Gastroesophageal sphincter (tissue), 4 donors: ENCODE measurements around the gene NR0B2. TPM values are rescaled to one million over a fixed set of nuclear protein-coding genes. Genes with fewer than 3 reads are reported as not detected.

Experiments used
- ATAC-seq: fragments of 150-250 bp; one replicate; pipeline ENCODE4 v1.9.1; 2016; ENCODE audit warnings: mild to moderate bottlenecking, moderate library complexity
- H3K27ac ChIP-seq, 4 donors: fragments of 200-600 bp; sonication (generic) in 3 of 4; 1 replicate in 3 of 4; 2 replicates in 1 of 4; pipeline ENCODE4 v1.5.1; 2016 to 2019
- H3K27me3 ChIP-seq: fragments of 200-600 bp; sonication (generic); one replicate; pipeline ENCODE4 v1.5.1; 2019
- H3K36me3 ChIP-seq, 2 donors: fragments of 200-600 bp; sonication (generic); one replicate each; pipeline ENCODE4 v1.5.1; 2019; ENCODE audit warnings: control low read depth in 1 of 2
- H3K4me1 ChIP-seq, 3 donors: fragments of 200-600 bp; sonication (generic); 1 replicate in 2 of 3; 2 replicates in 1 of 3; pipeline ENCODE4 v1.5.1; 2016 to 2019; ENCODE audit warnings: control low read depth in 2 of 3
- H3K4me3 ChIP-seq, 2 donors: fragments of 200-600 bp; sonication (generic); one replicate each; pipeline ENCODE4 v1.5.1; 2019; ENCODE audit warnings: mild to moderate bottlenecking in 1 of 2, moderate library complexity in 1 of 2
- H3K9me3 ChIP-seq, 3 donors: fragments of 200-600 bp; sonication (generic); one replicate each; pipeline ENCODE4 v1.5.1; 2017 to 2019; ENCODE audit warnings: control low read depth in 2 of 3
- CTCF ChIP-seq, 4 experiments: fragments of 200-600 bp in 2 of 4; fragments of 450-650 bp in 2 of 4; sonication (generic) in 1 of 4; IDR thresholded peaks; one replicate each; pipeline ENCODE4 v1.5.1; 2017 to 2019; ENCODE audit warnings: antibody characterized with exemption in 4 of 4, mild to moderate bottlenecking in 2 of 4, moderate library complexity in 2 of 4
- EP300 ChIP-seq: sonication (generic); formaldehyde crosslinking; IDR thresholded peaks from one replicate; pipeline ENCODE4 v1.6.1; 2017; ENCODE audit warnings: antibody characterized with exemption, mild to moderate bottlenecking
- POLR2A ChIP-seq, 2 donors: fragments of 450-650 bp; IDR thresholded peaks; one replicate each; pipeline ENCODE4 v1.6.1; 2017; ENCODE audit warnings: antibody characterized with exemption in 2 of 2, mild to moderate bottlenecking in 2 of 2, moderate library complexity in 1 of 2
- POLR2AphosphoS5 ChIP-seq: sonication (generic); formaldehyde crosslinking; IDR thresholded peaks from one replicate; pipeline ENCODE4 v1.6.1; 2017; ENCODE audit warnings: antibody characterized with exemption
- WGBS, 2 donors: methylation state at CpG; one replicate each; pipeline ENCODE4 v1.1.5; 2018; ENCODE audit warnings: low coverage in 1 of 2; 5-methylcytosine and 5-hydroxymethylcytosine counted together
- total RNA-seq, 4 donors: library from RNA; depleted of rRNA; stranded (reverse); fragments of >200 nt; gene quantifications; one replicate each; pipeline ENCODE4 v1.1.0, GENCODE V29; 2016

NR0B2 gene
- total RNA-seq, 4 donors from 2014 or later, result not detected

- no peak overlapping the region for H3K4me3 ChIP-seq
- no peaks in the 10 kb centered on the region for H3K36me3 ChIP-seq
- H3K9me3 ChIP-seq, result peaks cover 0 to 19% (median 0%) of the 10 kb centered on the region in 3 donors
- peaks cover 86% of the 10 kb centered on the region for H3K27me3 ChIP-seq
- peaks cover 0 to 13% (median 10%) of the 10 kb centered on the region in 3 donors for H3K4me1 ChIP-seq
- ATAC-seq, result no peak
- TF ChIP-seq CTCF (IDR thresholded peaks at IDR 0.05), result no peak
- TF ChIP-seq POLR2AphosphoS5, result no peak
- no peak for TF ChIP-seq POLR2A (IDR thresholded peaks at IDR 0.05)
- TF ChIP-seq EP300, result no peak
- 85 to 88% methylated on average over 3 of the region's 3 CpGs for WGBS, 2 donors
- no peak overlapping the region for H3K27ac ChIP-seq
These were observed 43.5 kb upstream of the NR0B2 start for GRCh38 chr1:26957306-26957705.

GRCh38 chr1:26956321-26956720 is 42.5 kb upstream of the NR0B2 start:
- no peak overlapping the region for H3K4me3 ChIP-seq
- H3K27ac ChIP-seq, result no peak overlapping the region
- WGBS, 2 donors, result 49 to 100% methylated on average over 2 to 3 of the region's 3 CpGs
- peaks cover 0 to 19% (median 0%) of the 10 kb centered on the region in 3 donors for H3K9me3 ChIP-seq
- peaks cover 76% of the 10 kb centered on the region for H3K27me3 ChIP-seq
- peaks cover 0 to 13% (median 10%) of the 10 kb centered on the region in 3 donors for H3K4me1 ChIP-seq
- TF ChIP-seq EP300 (no peak), POLR2A (IDR thresholded peaks at IDR 0.05) (no peak), CTCF (IDR thresholded peaks at IDR 0.05) (no peak), POLR2AphosphoS5 (no peak)
- no peak for ATAC-seq
- no peaks in the 10 kb centered on the region for H3K36me3 ChIP-seq

GRCh38 chr1:26953374-26953773 is 39.6 kb upstream of the NR0B2 start:
- Histone ChIP-seq H3K27ac (no peak overlapping the region), H3K36me3 (no peaks in the 10 kb centered on the region), H3K27me3 (peaks cover 47% of the 10 kb centered on the region), H3K4me1 (no peaks in the 10 kb centered on the region), H3K9me3 (peaks cover 0 to 19% (median 0%) of the 10 kb centered on the region in 3 donors), H3K4me3 (no peak overlapping the region)
- ATAC-seq, result no peak
- TF ChIP-seq POLR2AphosphoS5, result no peak
- WGBS, 2 donors, result 93 to 100% methylated on average over 3 to 5 of the region's 5 CpGs

GRCh38 chr1:26951821-26952497 is 38.2 kb upstream of the NR0B2 start:
- Histone ChIP-seq H3K4me1 (no peaks in the 10 kb centered on the region), H3K27ac (no peak overlapping the region), H3K36me3 (peaks cover 0 to 6% of the 10 kb centered on the region in 2 donors), H3K27me3 (peaks cover 33% of the 10 kb centered on the region), H3K4me3 (no peak overlapping the region), H3K9me3 (peaks cover 0 to 17% (median 0%) of the 10 kb centered on the region in 3 donors)
- TF ChIP-seq EP300 (no peak), POLR2AphosphoS5 (no peak), CTCF (IDR thresholded peaks at IDR 0.05) (no peak), POLR2A (IDR thresholded peaks at IDR 0.05) (no peak)
- ATAC-seq, result no peak
- 100% methylated on average over 1 to 2 of the region's 24 CpGs for WGBS, 2 donors

GRCh38 chr1:26951216-26951615 is 37.4 kb upstream of the NR0B2 start:
- Histone ChIP-seq H3K36me3 (peaks cover 0 to 14% of the 10 kb centered on the region in 2 donors), H3K4me3 (no peak overlapping the region), H3K27ac (no peak overlapping the region), H3K9me3 (peaks cover 0 to 10% (median 0%) of the 10 kb centered on the region in 3 donors), H3K27me3 (peaks cover 27% of the 10 kb centered on the region), H3K4me1 (no peaks in the 10 kb centered on the region)
- ATAC-seq, result no peak
- TF ChIP-seq CTCF (IDR thresholded peaks at IDR 0.05) (no peak), POLR2A (IDR thresholded peaks at IDR 0.05) (no peak), EP300 (no peak), POLR2AphosphoS5 (no peak)
- 88 to 100% methylated on average over 1 to 10 of the region's 14 CpGs for WGBS, 2 donors
